Measurements from ENCODE around the gene SAC3D1. TPM values are rescaled to one million over a fixed set of nuclear protein-coding genes. Genes with fewer than 3 reads are reported as not detected.

SAC3D1 gene
- total and polyA plus RNA-seq, 2 donors (not counting 1 experiment from before 2014, with no cell fraction given) = 3.1 to 8.6 TPM

- no peaks in the 10 kb centered on the region for H3K27me3 ChIP-seq (ENCODE audit: control insufficient read depth, insufficient read depth, low read length)
- H3K9ac ChIP-seq (ENCODE audit: insufficient read depth, low read length) = no peak overlapping the region
- H3K9me3 ChIP-seq (ENCODE audit: control insufficient read depth, insufficient read depth, low read depth, low read length) = no peaks in the 10 kb centered on the region
- TF ChIP-seq EZH2 (IDR thresholded peaks at IDR 0.05; ENCODE audit: low read length, missing control alignments) (no peak), CTCF (conservative IDR thresholded peaks at IDR 0.05 in 1 of 2, IDR thresholded peaks at IDR 0.05 in 1 of 2; ENCODE audit: low read depth in 1 of 2, low read length in 2 of 2) (no peak)
- no peaks in the 10 kb centered on the region for H3K4me1 ChIP-seq (ENCODE audit: control insufficient read depth, extremely low read depth, insufficient read depth, low read length)
- no peak overlapping the region for H3K4me2 ChIP-seq (ENCODE audit: extremely low read depth, insufficient read depth, low read length)
- no peaks in the 10 kb centered on the region for H4K20me1 ChIP-seq (ENCODE audit: control insufficient read depth, extremely low read depth, insufficient read depth, low read length)
- H2AFZ ChIP-seq (ENCODE audit: low read length) = no peak overlapping the region
- H3K36me3 ChIP-seq (ENCODE audit: control insufficient read depth, insufficient read depth, low read length) = no peaks in the 10 kb centered on the region
- H3K27ac ChIP-seq (ENCODE audit: insufficient read depth, low read length) = no peak overlapping the region
- no peaks in the 10 kb centered on the region for H3K79me2 ChIP-seq (ENCODE audit: control insufficient read depth, insufficient read depth, low read length)
- no peak for DNase-seq (ENCODE audit: low read depth in 2 of 2)
- H3K4me3 ChIP-seq (replicated peaks in 1 of 4; ENCODE audit: control extremely low read depth in 1 of 4, insufficient read depth in 1 of 4, low read depth in 3 of 4, low read length in 4 of 4) = no peak overlapping the region
Observed at GRCh38 chr11:65069217-65069616, 28.2 kb downstream of the SAC3D1 start.

GRCh38 chr11:65071907-65072630 is 31.1 kb downstream of the SAC3D1 start:
- Histone ChIP-seq H3K36me3 (ENCODE audit: control insufficient read depth, insufficient read depth, low read length) (no peaks in the 10 kb centered on the region), H3K79me2 (ENCODE audit: control insufficient read depth, insufficient read depth, low read length) (no peaks in the 10 kb centered on the region), H3K4me2 (ENCODE audit: extremely low read depth, insufficient read depth, low read length) (no peak overlapping the region), H3K27ac (ENCODE audit: insufficient read depth, low read length) (no peak overlapping the region), H3K4me3 (replicated peaks in 1 of 4; ENCODE audit: control extremely low read depth in 1 of 4, insufficient read depth in 1 of 4, low read depth in 3 of 4, low read length in 4 of 4) (no peak overlapping the region), H3K4me1 (ENCODE audit: control insufficient read depth, extremely low read depth, insufficient read depth, low read length) (no peaks in the 10 kb centered on the region), H2AFZ (ENCODE audit: low read length) (no peak overlapping the region), H3K9ac (ENCODE audit: insufficient read depth, low read length) (no peak overlapping the region), H4K20me1 (ENCODE audit: control insufficient read depth, extremely low read depth, insufficient read depth, low read length) (no peaks in the 10 kb centered on the region), H3K27me3 (ENCODE audit: control insufficient read depth, insufficient read depth, low read length) (no peaks in the 10 kb centered on the region), H3K9me3 (ENCODE audit: control insufficient read depth, insufficient read depth, low read depth, low read length) (no peaks in the 10 kb centered on the region)
- TF ChIP-seq EZH2 (IDR thresholded peaks at IDR 0.05; ENCODE audit: low read length, missing control alignments) = no peak
- no peak for TF ChIP-seq CTCF (conservative IDR thresholded peaks at IDR 0.05 in 1 of 2, IDR thresholded peaks at IDR 0.05 in 1 of 2; ENCODE audit: low read depth in 1 of 2, low read length in 2 of 2)
- no peak for DNase-seq (ENCODE audit: low read depth in 2 of 2)

- DNase-seq (ENCODE audit: low read depth in 2 of 2) = no peak
- H3K4me1 ChIP-seq (ENCODE audit: control insufficient read depth, extremely low read depth, insufficient read depth, low read length) = no peaks in the 10 kb centered on the region
Observed at GRCh38 chr11:65072631-65072966, 31.6 kb downstream of the SAC3D1 start.

More at GRCh38 chr11:65072631-65072966, 31.6 kb downstream of the SAC3D1 start:
- Histone ChIP-seq H3K9me3 (ENCODE audit: control insufficient read depth, insufficient read depth, low read depth, low read length) (no peaks in the 10 kb centered on the region), H2AFZ (ENCODE audit: low read length) (no peak overlapping the region), H3K36me3 (ENCODE audit: control insufficient read depth, insufficient read depth, low read length) (no peaks in the 10 kb centered on the region), H3K4me3 (replicated peaks in 1 of 4; ENCODE audit: control extremely low read depth in 1 of 4, insufficient read depth in 1 of 4, low read depth in 3 of 4, low read length in 4 of 4) (no peak overlapping the region), H3K79me2 (ENCODE audit: control insufficient read depth, insufficient read depth, low read length) (no peaks in the 10 kb centered on the region), H3K9ac (ENCODE audit: insufficient read depth, low read length) (no peak overlapping the region), H3K4me2 (ENCODE audit: extremely low read depth, insufficient read depth, low read length) (no peak overlapping the region), H3K27me3 (ENCODE audit: control insufficient read depth, insufficient read depth, low read length) (no peaks in the 10 kb centered on the region), H3K27ac (ENCODE audit: insufficient read depth, low read length) (no peak overlapping the region), H4K20me1 (ENCODE audit: control insufficient read depth, extremely low read depth, insufficient read depth, low read length) (no peaks in the 10 kb centered on the region)
- TF ChIP-seq EZH2 (IDR thresholded peaks at IDR 0.05; ENCODE audit: low read length, missing control alignments) (no peak), CTCF (conservative IDR thresholded peaks at IDR 0.05 in 1 of 2, IDR thresholded peaks at IDR 0.05 in 1 of 2; ENCODE audit: low read depth in 1 of 2, low read length in 2 of 2) (no peak)

Data from fibroblast of lung (primary cell).